ENCODE data around the gene PEAK1. TPM values are rescaled to one million over a fixed set of nuclear protein-coding genes. Genes with fewer than 3 reads are reported as not detected.

The PEAK1 gene
- total and polyA plus RNA-seq, 9 of the 15 experiments (the other 6 are each of a cell fraction or from before 2014, with no cell fraction given): 0.99 to 22.4 (median 10.8) TPM

GRCh38 chr15:77437264-77437663, 17.4 kb upstream of the PEAK1 start:
- no TSS peak for BruUV-seq (replicated peaks)
- Histone ChIP-seq H3K79me2 (ENCODE audit: control insufficient read depth, insufficient read depth, low read length) (peaks cover 18% of the 10 kb centered on the region; the same call in 1 of the 3 replicates), H3K9ac (ENCODE audit: insufficient read depth in 1 of 2, low read depth in 2 of 2, low read length in 2 of 2) (no peak overlapping the region), H3K36me3 (ENCODE audit: control insufficient read depth, insufficient read depth, low read length) (no peaks in the 10 kb centered on the region), H3K9me1 (ENCODE audit: control insufficient read depth, insufficient read depth, low read length) (no peaks in the 10 kb centered on the region), H3K27ac (ENCODE audit: extremely low read depth, low read depth, low read length) (no peak overlapping the region), H4K20me1 (replicated peaks; ENCODE audit: control insufficient read depth, insufficient read depth, low read length) (no peaks in the 10 kb centered on the region), H3K4me3 (no peak overlapping the region), H3K27me3 (ENCODE audit: control insufficient read depth in 2 of 2, insufficient read depth in 2 of 2, low read length in 2 of 2) (no peaks in the 10 kb centered on the region), H2AFZ (ENCODE audit: low read depth, low read length) (no peak overlapping the region), H3K4me1 (replicated peaks in 1 of 2; ENCODE audit: control insufficient read depth in 2 of 2, insufficient read depth in 2 of 2, low read length in 2 of 2) (no peaks in the 10 kb centered on the region), H3K9me3 (replicated peaks; ENCODE audit: control insufficient read depth, insufficient read depth, low read depth, low read length) (no peaks in the 10 kb centered on the region), H3K4me2 (ENCODE audit: insufficient read depth, low read length) (no peak overlapping the region)
- 81% methylated on average over 4 of the region's 4 CpGs for WGBS (ENCODE audit: insufficient coverage, low coverage, missing lambda C conversion rate)
- ChIA-PET POLR2A (interaction anchor here (1.6 kb wide), 1 partner anchor 12 kb away, joined by 6 read pairs; no protein-coding TSS in a partner anchor), CTCF (ENCODE audit: low intra/inter-chr PET ratio) (no interaction called here)
- TF ChIP-seq FOXJ2 (tag; IDR thresholded peaks at IDR 0.05) (no peak), CEBPB (tag; IDR thresholded peaks at IDR 0.05) (no peak), NCOR1 (IDR thresholded peaks at IDR 0.05) (no peak), TSC22D4 (tag; IDR thresholded peaks at IDR 0.05) (no peak), MBD1 (CRISPR knock-in tag; IDR thresholded peaks at IDR 0.05) (no peak), CSDE1 (IDR thresholded peaks at IDR 0.05) (no peak), FOXO4 (CRISPR knock-in tag; IDR thresholded peaks at IDR 0.05) (no peak), FOXP1 (CRISPR knock-in tag; IDR thresholded peaks at IDR 0.05) (no peak), CXXC5 (CRISPR knock-in tag; IDR thresholded peaks at IDR 0.05) (no peak), ZNF695 (CRISPR knock-in tag; IDR thresholded peaks at IDR 0.05) (no peak), YY1 (IDR thresholded peaks at IDR 0.05; ENCODE audit: borderline replicate concordance in 1 of 3, control insufficient read depth in 1 of 3, extremely low read depth in 1 of 3, insufficient read depth in 3 of 3, insufficient read length in 1 of 3, insufficient replicate concordance in 2 of 3, low read depth in 1 of 3, low read length in 2 of 3) (no peak), TFAM (CRISPR knock-in tag; conservative IDR thresholded peaks at IDR 0.05) (no peak), ZNF589 (CRISPR knock-in tag; IDR thresholded peaks at IDR 0.05; ENCODE audit: low read depth) (no peak), SNIP1 (IDR thresholded peaks at IDR 0.05; ENCODE audit: low read depth) (no peak)
- no peak for ATAC-seq
- FAIRE-seq: no peak
- intact Hi-C loops (cut with micrococcal nuclease): no loop called here
- DNase-seq (ENCODE audit: extremely low read depth in 1 of 4, low spot score in 3 of 4): no peak
- in situ Hi-C loops (cut with MboI): no loop called here

Data from K562 (cell line).